ENCODE data around the gene HS3ST2.
A peak's percentile ranks its signal among the peaks of the same experiment; 100 is the strongest.
"Not testable (repeated sequence)": the region's sequence is repeated elsewhere in the genome, so short reads cannot be mapped to it uniquely, and the experiment has no call there.

HS3ST2 gene

GRCh38 chr16:22890976-22891375 lies 77.0 kb downstream of the HS3ST2 start:
- no peak overlapping the region for H3K27ac ChIP-seq
- no peak overlapping the region for H3K4me3 ChIP-seq
- no peak for TF ChIP-seq CTCF (IDR thresholded peaks at IDR 0.05)
- H3K4me1 ChIP-seq, result no peaks in the 10 kb centered on the region
- H3K36me3 ChIP-seq, result no peaks in the 10 kb centered on the region
- no peaks in the 10 kb centered on the region for H3K27me3 ChIP-seq
- intact Hi-C loops (cut with DNase I; ENCODE audit: low total_unique reads), result no loop called here
- DNase-seq, result no peak
- no peaks in the 10 kb centered on the region for H3K9me3 ChIP-seq

GRCh38 chr16:22897184-22897583 lies 83.2 kb downstream of the HS3ST2 start:
- H3K36me3 ChIP-seq, result no peaks in the 10 kb centered on the region
- DNase-seq, result no peak
- no peaks in the 10 kb centered on the region for H3K4me1 ChIP-seq
- H3K27ac ChIP-seq, result no peak overlapping the region
- peaks cover 0 to 20% of the 10 kb centered on the region in 2 donors for H3K27me3 ChIP-seq
- intact Hi-C loops (cut with DNase I; ENCODE audit: low total_unique reads), result no loop called here
- H3K9me3 ChIP-seq, result no peaks in the 10 kb centered on the region
- no peak for TF ChIP-seq CTCF (IDR thresholded peaks at IDR 0.05)
- no peak overlapping the region for H3K4me3 ChIP-seq

GRCh38 chr16:22898131-22898530 lies 84.2 kb downstream of the HS3ST2 start:
- DNase-seq, result no peak
- H3K9me3 ChIP-seq, result no peaks in the 10 kb centered on the region
- peaks cover 0 to 20% of the 10 kb centered on the region in 2 donors for H3K27me3 ChIP-seq
- no peak for TF ChIP-seq CTCF (IDR thresholded peaks at IDR 0.05)
- H3K4me1 ChIP-seq, result no peaks in the 10 kb centered on the region
- no peak overlapping the region for H3K27ac ChIP-seq
- H3K4me3 ChIP-seq, result no peak overlapping the region
- H3K36me3 ChIP-seq, result no peaks in the 10 kb centered on the region
- intact Hi-C loops (cut with DNase I; ENCODE audit: low total_unique reads), result no loop called here

- Histone ChIP-seq H3K27ac (no peak overlapping the region), H3K27me3 (peaks cover 0 to 24% of the 10 kb centered on the region in 2 donors), H3K4me3 (no peak overlapping the region), H3K9me3 (no peaks in the 10 kb centered on the region), H3K36me3 (no peaks in the 10 kb centered on the region), H3K4me1 (no peaks in the 10 kb centered on the region)
- intact Hi-C loops (cut with DNase I; ENCODE audit: low total_unique reads), result no loop called here
- DNase-seq, result peak; percentile 71 to 72
- TF ChIP-seq CTCF (IDR thresholded peaks at IDR 0.05), result peak; percentile 41 to 47
Observed at GRCh38 chr16:22898874-22899348, 84.9 kb downstream of the HS3ST2 start.

GRCh38 chr16:22899567-22899966 lies 85.6 kb downstream of the HS3ST2 start:
- H3K4me1 ChIP-seq; intact Hi-C loops (cut with DNase I; ENCODE audit: low total_unique reads); H3K36me3 ChIP-seq; H3K9me3 ChIP-seq; H3K27ac ChIP-seq; DNase-seq; H3K4me3 ChIP-seq: not testable (repeated sequence)
- peaks cover 0 to 24% of the 10 kb centered on the region in 2 donors for H3K27me3 ChIP-seq

GRCh38 chr16:22900863-22901262 lies 86.9 kb downstream of the HS3ST2 start:
- peaks cover 0 to 24% of the 10 kb centered on the region in 2 donors for H3K27me3 ChIP-seq
- H3K4me3 ChIP-seq, result no peak overlapping the region
- H3K36me3 ChIP-seq, result no peaks in the 10 kb centered on the region
- no peak for TF ChIP-seq CTCF (IDR thresholded peaks at IDR 0.05)
- H3K4me1 ChIP-seq, result no peaks in the 10 kb centered on the region
- intact Hi-C loops (cut with DNase I; ENCODE audit: low total_unique reads), result no loop called here
- no peak for DNase-seq
- no peaks in the 10 kb centered on the region for H3K9me3 ChIP-seq
- H3K27ac ChIP-seq, result no peak overlapping the region
